HL-60 (cell line): ENCODE data around the gene SAC3D1.

Source experiments
- DNase-seq, 2 experiments: peaks; one replicate each; pipeline ENCODE4 v3.0.0-alpha.2; 2010 to 2020; ENCODE audit warnings: low read depth in 1 of 2, low spot score in 1 of 2
- H3K27ac ChIP-seq: fragments of 250-450 bp; sonication (Bioruptor Pico); replicated peaks from 2 replicates; pipeline ENCODE4 v1.5.1; 2020; ENCODE audit warnings: mild to moderate bottlenecking, moderate library complexity
- H3K27me3 ChIP-seq: fragments of 250-450 bp; sonication (Bioruptor Pico); 2 replicates; pipeline ENCODE4 v1.5.1; 2021; ENCODE audit warnings: mild to moderate bottlenecking, moderate library complexity; ENCODE audit not compliant: insufficient read depth, poor library complexity, severe bottlenecking
- H3K4me3 ChIP-seq: replicated peaks from 2 replicates; pipeline ENCODE4 v1.5.1; 2011; ENCODE audit warnings: mild to moderate bottlenecking, control low read depth, low read length; ENCODE audit not compliant: insufficient read depth
- CTCF ChIP-seq: IDR thresholded peaks from one replicate; pipeline ENCODE4 v1.5.1; 2011; ENCODE audit warnings: low read length, control low read depth, inconsistent platforms; ENCODE audit not compliant: insufficient read depth
- GABPA ChIP-seq: IDR thresholded peaks from 2 replicates; pipeline ENCODE4 v1.6.1; 2012; ENCODE audit warnings: low read depth
- POLR2AphosphoS5 ChIP-seq: IDR thresholded peaks from 2 replicates; pipeline ENCODE4 v1.6.1; 2012; ENCODE audit warnings: low read depth
- REST ChIP-seq: IDR thresholded peaks from 2 replicates; pipeline ENCODE4 v1.6.1; 2012; ENCODE audit warnings: low read depth; ENCODE audit not compliant: insufficient replicate concordance
- SPI1 ChIP-seq: IDR thresholded peaks from 2 replicates; pipeline ENCODE4 v1.6.1; 2012; ENCODE audit warnings: low read depth, mild to moderate bottlenecking, borderline replicate concordance

SAC3D1 gene

GRCh38 chr11:65078151-65078550, 37.1 kb downstream of the SAC3D1 start:
- DNase-seq, result peak; percentile 46 to 59
- Histone ChIP-seq H3K27me3 (no peaks in the 10 kb centered on the region), H3K4me3 (no peak overlapping the region), H3K27ac (no peak overlapping the region)
- TF ChIP-seq GABPA (no peak), CTCF (peak; percentile 82), REST (no peak), SPI1 (no peak), POLR2AphosphoS5 (no peak)

GRCh38 chr11:65078786-65079342, 37.9 kb downstream of the SAC3D1 start:
- H3K27ac ChIP-seq, result no peak overlapping the region
- DNase-seq, result no peak
- no peak overlapping the region for H3K4me3 ChIP-seq
- no peaks in the 10 kb centered on the region for H3K27me3 ChIP-seq
- TF ChIP-seq GABPA (no peak), POLR2AphosphoS5 (no peak), REST (no peak), SPI1 (no peak), CTCF (no peak)

- no peak for TF ChIP-seq CTCF
- TF ChIP-seq REST, result peak; percentile 36
- TF ChIP-seq POLR2AphosphoS5, result no peak
- TF ChIP-seq GABPA, result no peak
- TF ChIP-seq SPI1, result no peak
- peak overlapping the region; percentile 90 for H3K4me3 ChIP-seq
- peak overlapping the region; percentile 97 for H3K27ac ChIP-seq
Measured at GRCh38 chr11:65083134-65083833, 42.3 kb downstream of the SAC3D1 start.

More at GRCh38 chr11:65083134-65083833, 42.3 kb downstream of the SAC3D1 start:
- no peak for DNase-seq
- no peaks in the 10 kb centered on the region for H3K27me3 ChIP-seq
